Neural cell (in vitro differentiated cells): ENCODE data around the gene MBD6. TPM values are rescaled to one million over a fixed set of nuclear protein-coding genes. Genes with fewer than 3 reads are reported as not detected.

Experiments
- H2AFZ ChIP-seq: fragments of 200-600, 300-800 bp; sonication (generic), shearing (Covaris generic); 2 replicates; pipeline ENCODE4 v1.6.0; 2014; ENCODE audit warnings: low read depth, mild to moderate bottlenecking, antibody characterized with exemption, low read length, moderate library complexity
- H3F3A ChIP-seq: fragments of 200-600 bp; shearing (Covaris generic); 2 replicates; pipeline ENCODE4 v1.6.1; 2016; ENCODE audit warnings: mild to moderate bottlenecking, moderate library complexity, mixed read lengths, antibody characterized with exemption, low read length; ENCODE audit not compliant: insufficient read depth, poor library complexity, severe bottlenecking
- H3K27ac ChIP-seq: fragments of 200-600, 300-800 bp; sonication (generic), shearing (Covaris generic); 2 replicates; pipeline ENCODE4 v1.5.1; 2014; ENCODE audit warnings: mild to moderate bottlenecking, low read length, moderate library complexity
- H3K27me3 ChIP-seq: fragments of 300-800, 200-600 bp; sonication (generic), shearing (Covaris generic); 2 replicates; pipeline ENCODE4 v1.6.0; 2014; ENCODE audit warnings: mild to moderate bottlenecking, low read depth, low read length, moderate library complexity; ENCODE audit not compliant: insufficient read depth
- H3K36me3 ChIP-seq: fragments of 300-800, 200-600 bp; sonication (generic), shearing (Covaris generic); 2 replicates; pipeline ENCODE4 v1.5.1; 2014; ENCODE audit warnings: mild to moderate bottlenecking, antibody characterized with exemption, low read length, moderate library complexity; ENCODE audit not compliant: insufficient read depth
- H3K4me2 ChIP-seq: fragments of 300-800, 200-600 bp; sonication (generic), shearing (Covaris generic); 2 replicates; pipeline ENCODE4 v1.6.0; 2014; ENCODE audit warnings: mild to moderate bottlenecking, low read length
- H3K4me3 ChIP-seq: fragments of 300-800, 200-600 bp; sonication (generic), shearing (Covaris generic); 2 replicates; pipeline ENCODE4 v1.5.1; 2014; ENCODE audit warnings: mild to moderate bottlenecking, low read length, moderate library complexity
- H3K79me2 ChIP-seq: fragments of 200-600 bp; shearing (Covaris generic); replicated peaks from 2 replicates; pipeline ENCODE4 v1.6.0; 2014; ENCODE audit warnings: mild to moderate bottlenecking, low read length, moderate library complexity; ENCODE audit not compliant: insufficient read depth
- H3K9ac ChIP-seq: fragments of 300-800, 200-600 bp; sonication (generic), shearing (Covaris generic); 2 replicates; pipeline ENCODE4 v1.6.1; 2016; ENCODE audit warnings: mild to moderate bottlenecking, low read length, mixed read lengths
- H3K9me2 ChIP-seq: fragments of 200-600 bp; shearing (Covaris generic); 2 replicates; pipeline ENCODE4 v1.6.1; 2016; ENCODE audit warnings: mild to moderate bottlenecking, low read length, mixed read lengths; ENCODE audit not compliant: insufficient read depth
- H3K9me3 ChIP-seq: fragments of 200-600, 300-800 bp; sonication (generic), shearing (Covaris generic); 2 replicates; pipeline ENCODE4 v1.6.1; 2016; ENCODE audit warnings: mild to moderate bottlenecking, mixed run types, low read length, moderate library complexity, mixed read lengths
- H4K20me1 ChIP-seq: fragments of 200-600 bp; shearing (Covaris generic); 2 replicates; pipeline ENCODE4 v1.6.1; 2016; ENCODE audit warnings: mild to moderate bottlenecking, mixed run types; ENCODE audit not compliant: insufficient read depth
- CTCF ChIP-seq: fragments of 450-650 bp; IDR thresholded peaks from 2 replicates; pipeline ENCODE4 v1.5.1; 2014; ENCODE audit warnings: antibody characterized with exemption, mild to moderate bottlenecking, moderate library complexity; ENCODE audit not compliant: poor library complexity, severe bottlenecking
- EP300 ChIP-seq: fragments of 450-650 bp; conservative IDR thresholded peaks from 2 replicates; pipeline ENCODE4 v1.6.1; 2014; ENCODE audit warnings: antibody characterized with exemption, mild to moderate bottlenecking, moderate library complexity; ENCODE audit not compliant: poor library complexity, severe bottlenecking
- EZH2 ChIP-seq: fragments of 200-600, 300-800 bp; shearing (Covaris generic), sonication (generic); IDR thresholded peaks from 2 replicates; pipeline ENCODE4 v1.6.1; 2014; ENCODE audit warnings: antibody characterized with exemption, low read length, borderline replicate concordance, mild to moderate bottlenecking; ENCODE audit not compliant: insufficient read depth, poor library complexity, severe bottlenecking
- MXI1 ChIP-seq: fragments of 450-650 bp; conservative IDR thresholded peaks from 2 replicates; pipeline ENCODE4 v1.6.1; 2014; ENCODE audit warnings: antibody characterized with exemption, mild to moderate bottlenecking; ENCODE audit not compliant: poor library complexity, severe bottlenecking
- POLR2AphosphoS5 ChIP-seq: IDR thresholded peaks from 2 replicates; pipeline ENCODE4 v1.6.1; 2012
- RAD21 ChIP-seq: fragments of 450-650 bp; conservative IDR thresholded peaks from 2 replicates; pipeline ENCODE4 v1.6.1; 2014; ENCODE audit warnings: antibody characterized with exemption, mild to moderate bottlenecking, moderate library complexity
- REST ChIP-seq: IDR thresholded peaks from 2 replicates; pipeline ENCODE4 v1.6.1; 2012; ENCODE audit warnings: borderline replicate concordance
- SMC3 ChIP-seq: fragments of 450-650 bp; conservative IDR thresholded peaks from 2 replicates; pipeline ENCODE4 v1.6.1; 2014; ENCODE audit warnings: antibody characterized with exemption, mild to moderate bottlenecking, moderate library complexity; ENCODE audit not compliant: poor library complexity
- TAF1 ChIP-seq: IDR thresholded peaks from 2 replicates; pipeline ENCODE4 v1.6.1; 2012; ENCODE audit warnings: low read depth
- polyA plus RNA-seq: library from polyadenylated mRNA; depleted of rRNA; stranded (reverse); fragments of >200 nt; gene quantifications from 2 replicates; pipeline ENCODE4 v1.2.3, GENCODE V29; 2014

Gene MBD6
- polyA plus RNA-seq, 1 donor from 2014 or later: 2.1 TPM

- peaks cover 9% of the 10 kb centered on the region for H3K36me3 ChIP-seq
- no peaks in the 10 kb centered on the region for H3F3A ChIP-seq
- H4K20me1 ChIP-seq: no peaks in the 10 kb centered on the region
- no peaks in the 10 kb centered on the region for H3K79me2 ChIP-seq
- H3K4me2 ChIP-seq: no peak overlapping the region
- H3K9me2 ChIP-seq: no peaks in the 10 kb centered on the region
- no peak overlapping the region for H3K9ac ChIP-seq
- H3K27me3 ChIP-seq: no peaks in the 10 kb centered on the region
- no peak overlapping the region for H3K4me3 ChIP-seq
- no peak overlapping the region for H2AFZ ChIP-seq
- no peak overlapping the region for H3K27ac ChIP-seq
- H3K9me3 ChIP-seq: no peaks in the 10 kb centered on the region
- TF ChIP-seq EZH2 (no peak), RAD21 (no peak), TAF1 (no peak), SMC3 (no peak), EP300 (no peak), CTCF (no peak), POLR2AphosphoS5 (no peak), REST (no peak)
These were observed 24.5 kb upstream of the MBD6 start for GRCh38 chr12:57498132-57498502.

- peaks cover 9% of the 10 kb centered on the region for H3K36me3 ChIP-seq
- no peak overlapping the region for H2AFZ ChIP-seq
- TF ChIP-seq MXI1: no peak
- no peak for TF ChIP-seq EZH2
- TF ChIP-seq CTCF: no peak
- TF ChIP-seq TAF1: no peak
- TF ChIP-seq RAD21: no peak
- TF ChIP-seq SMC3: no peak
- TF ChIP-seq POLR2AphosphoS5: no peak
- TF ChIP-seq REST: no peak
- TF ChIP-seq EP300: no peak
- no peaks in the 10 kb centered on the region for H3K79me2 ChIP-seq
- H3K9ac ChIP-seq: no peak overlapping the region
- no peaks in the 10 kb centered on the region for H3F3A ChIP-seq
- no peak overlapping the region for H3K4me2 ChIP-seq
- no peak overlapping the region for H3K27ac ChIP-seq
- H3K27me3 ChIP-seq: no peaks in the 10 kb centered on the region
- H4K20me1 ChIP-seq: no peaks in the 10 kb centered on the region
- no peak overlapping the region for H3K4me3 ChIP-seq
- no peaks in the 10 kb centered on the region for H3K9me2 ChIP-seq
- H3K9me3 ChIP-seq: no peaks in the 10 kb centered on the region
These were observed 24.1 kb upstream of the MBD6 start for GRCh38 chr12:57498571-57498970.
